HS-5 (cell line): Measurements from ENCODE around the gene CLCF1.

Source experiments
- DNase-seq: peaks from one replicate; pipeline ENCODE4 v3.0.0-alpha.2; 2012; ENCODE audit warnings: low read depth

The CLCF1 gene

DNA sequence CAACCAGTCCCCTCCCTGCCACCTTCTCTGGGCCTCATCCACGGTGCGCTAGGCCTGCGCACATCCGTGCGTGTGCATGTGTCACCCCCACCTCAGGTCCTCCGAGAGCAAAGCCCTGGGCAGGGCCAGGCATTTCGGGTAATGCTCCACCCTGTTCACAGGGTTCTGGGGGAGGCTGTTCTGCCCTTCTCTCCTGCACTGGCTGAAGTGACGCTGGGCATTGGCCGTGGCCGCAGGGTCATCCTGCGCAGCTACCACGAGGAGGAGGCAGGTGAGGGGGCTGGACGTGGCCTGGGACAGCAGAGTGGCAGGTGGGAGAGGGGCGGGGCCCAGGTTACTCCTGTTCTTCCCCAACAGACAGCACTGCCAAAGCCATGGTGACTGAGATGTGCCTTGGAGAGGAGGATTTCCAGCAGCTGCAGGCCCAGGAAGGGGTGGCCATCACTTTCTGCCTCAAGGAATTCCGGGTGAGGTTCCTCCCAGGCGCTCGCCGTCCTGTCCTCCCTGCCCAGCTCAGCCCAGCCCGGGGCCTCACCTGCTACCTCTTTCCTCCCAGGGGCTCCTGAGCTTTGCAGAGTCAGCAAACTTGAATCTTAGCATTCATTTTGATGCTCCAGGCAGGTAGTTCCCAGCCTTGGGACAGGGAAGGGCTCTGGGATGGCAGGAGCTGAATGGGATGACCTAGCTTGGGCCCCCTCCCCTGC is 22.3 kb upstream of the CLCF1 start:
- no peak for DNase-seq

DNA sequence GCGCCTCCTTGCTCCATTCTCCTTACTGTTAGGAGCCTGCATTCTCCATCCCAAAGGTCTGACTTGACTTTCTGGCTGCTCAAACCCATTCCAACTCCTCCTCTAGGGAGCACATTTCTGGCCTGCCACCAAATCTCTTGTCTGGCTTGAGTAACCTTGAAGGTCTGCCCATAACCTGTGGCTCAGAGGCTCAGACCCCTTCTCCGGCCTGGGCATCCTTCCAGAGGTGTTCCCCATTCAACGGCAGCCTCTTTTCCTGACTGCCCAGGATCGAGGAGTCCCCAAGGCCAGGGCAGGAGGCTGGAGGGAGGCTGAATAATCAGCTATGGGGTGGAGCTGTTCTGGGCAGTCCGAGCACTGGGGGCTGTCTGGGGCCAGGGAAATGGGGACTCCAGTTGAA is 20.6 kb upstream of the CLCF1 start:
- no peak for DNase-seq

DNA sequence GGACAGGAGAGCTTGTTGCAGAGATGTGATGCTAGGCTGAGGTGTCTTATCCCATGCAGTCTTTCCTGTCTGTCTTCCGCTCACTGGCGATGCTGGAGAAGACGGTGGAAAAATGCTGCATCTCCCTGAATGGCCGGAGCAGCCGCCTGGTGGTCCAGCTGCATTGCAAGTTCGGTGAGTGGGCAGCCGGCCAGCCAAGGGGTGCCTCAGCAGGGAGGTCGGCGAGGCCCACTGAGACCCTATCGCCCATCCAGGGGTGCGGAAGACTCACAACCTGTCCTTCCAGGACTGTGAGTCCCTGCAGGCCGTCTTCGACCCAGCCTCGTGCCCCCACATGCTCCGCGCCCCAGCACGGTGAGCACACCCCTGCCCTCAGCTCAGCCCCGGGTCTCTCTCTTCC is 20.0 kb upstream of the CLCF1 start:
- no peak for DNase-seq

DNA sequence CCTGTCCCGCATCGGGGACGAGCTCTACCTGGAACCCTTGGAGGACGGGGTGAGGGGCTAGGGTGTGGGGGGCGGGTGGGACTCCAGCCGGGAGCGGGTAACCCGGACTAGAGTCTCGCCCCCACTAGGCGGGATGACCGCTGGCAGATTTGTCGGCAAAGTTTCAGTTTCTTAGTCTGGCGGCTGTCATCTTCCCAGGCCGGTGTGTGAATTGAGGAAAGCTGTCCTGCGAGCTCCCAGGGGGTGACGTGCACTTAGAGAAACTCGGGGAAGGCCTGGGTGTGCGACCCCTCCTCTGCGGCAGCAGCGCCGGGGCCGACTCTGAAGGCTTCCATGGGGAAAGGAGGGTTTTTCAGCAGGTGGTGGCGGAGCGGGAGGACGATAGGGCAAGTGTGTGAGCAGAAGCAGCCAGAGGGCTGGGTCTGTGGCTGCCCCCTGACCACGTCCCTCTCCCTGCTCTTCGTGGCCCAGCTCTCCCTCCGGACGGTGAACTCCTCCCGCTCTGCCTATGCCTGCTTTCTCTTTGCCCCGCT is 18.9 kb upstream of the CLCF1 start:
- no peak for DNase-seq

DNA sequence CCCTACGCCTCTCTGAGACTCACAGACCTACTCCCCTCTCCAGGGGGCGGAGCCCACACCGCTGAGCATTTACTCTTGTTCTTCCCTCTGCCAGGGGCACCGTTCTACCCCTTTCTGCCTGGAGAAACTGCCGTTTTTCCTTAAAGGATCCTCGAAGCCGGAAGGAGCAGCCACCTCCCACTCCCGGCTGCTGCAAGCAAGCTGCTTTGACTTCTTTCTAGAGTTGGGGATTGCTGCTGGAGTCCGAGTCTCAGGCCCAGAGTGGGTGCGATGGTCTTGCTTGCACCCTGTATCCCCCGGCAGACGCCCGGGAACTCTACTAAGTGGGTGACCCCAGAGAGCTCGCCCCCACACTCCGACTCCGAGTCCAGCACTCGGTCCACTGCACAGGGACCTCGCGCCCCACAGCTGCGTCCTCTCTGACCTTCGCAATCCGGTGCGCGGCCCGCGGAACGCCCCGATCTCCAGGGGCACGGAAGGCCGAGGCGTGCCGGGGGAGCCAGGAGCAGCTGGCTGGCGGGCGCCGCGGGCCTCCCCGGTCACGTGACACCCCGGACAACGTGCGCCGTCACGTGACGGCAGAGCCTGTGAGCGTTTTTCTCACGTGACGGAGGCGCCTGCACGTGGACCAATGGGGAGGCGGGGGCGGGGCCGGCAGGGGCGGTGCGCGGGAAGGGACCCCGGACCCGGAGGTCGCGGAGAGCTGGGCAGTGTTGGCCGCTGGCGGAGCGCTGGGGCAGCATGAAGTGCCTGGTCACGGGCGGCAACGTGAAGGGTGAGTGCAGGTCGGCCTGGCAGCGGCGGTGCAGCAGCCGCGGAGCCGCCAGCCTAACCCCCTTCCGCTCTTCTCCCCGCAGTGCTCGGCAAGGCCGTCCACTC is 18.1 kb upstream of the CLCF1 start, which contains the start of gene RAD9A:
Gene RAD9A, plus strand, starts transcription at position 683 of the 879 bp plus-strand sequence. Its CDS starts 59 bp downstream, at position 742.
- DNase-seq = no peak

DNA sequence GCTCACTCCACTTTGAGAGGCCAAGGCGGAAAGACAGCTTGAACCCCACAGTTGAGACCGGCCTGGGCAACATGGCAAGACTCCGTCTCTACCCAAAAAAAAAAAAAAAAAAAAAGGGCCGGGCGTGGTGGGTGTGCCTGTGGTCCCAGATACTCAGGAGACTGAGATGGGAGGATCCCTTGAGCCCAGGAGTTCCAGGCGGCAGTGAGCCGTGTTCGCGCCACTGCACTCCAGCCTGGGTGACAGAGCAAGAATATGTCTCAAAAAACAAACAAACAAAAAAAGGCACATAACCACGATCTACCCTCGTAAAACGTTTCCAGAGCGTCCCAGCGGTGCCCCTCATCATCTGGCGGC is 17.5 kb upstream of the CLCF1 start:
- DNase-seq = no peak

DNA sequence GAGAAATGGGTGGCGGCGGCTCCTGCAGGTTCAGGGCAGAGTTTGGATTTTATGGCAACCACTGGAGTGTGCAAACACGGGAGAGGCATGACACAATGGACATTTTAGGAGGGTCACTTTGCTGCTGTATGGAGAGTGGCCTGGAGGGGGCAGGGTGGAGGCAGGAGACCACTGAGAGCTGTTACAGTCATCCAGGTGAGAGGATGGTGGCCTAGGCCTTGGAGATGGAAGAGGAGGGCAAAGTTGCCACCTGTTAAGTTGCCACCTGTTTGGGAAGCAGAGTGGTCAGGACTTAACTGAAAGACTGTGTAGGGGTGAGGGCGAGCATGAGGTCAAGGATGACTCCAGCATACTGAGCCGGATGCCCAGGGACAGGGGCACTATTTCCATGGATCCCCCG is 16.1 kb upstream of the CLCF1 start:
- no peak for DNase-seq

DNA sequence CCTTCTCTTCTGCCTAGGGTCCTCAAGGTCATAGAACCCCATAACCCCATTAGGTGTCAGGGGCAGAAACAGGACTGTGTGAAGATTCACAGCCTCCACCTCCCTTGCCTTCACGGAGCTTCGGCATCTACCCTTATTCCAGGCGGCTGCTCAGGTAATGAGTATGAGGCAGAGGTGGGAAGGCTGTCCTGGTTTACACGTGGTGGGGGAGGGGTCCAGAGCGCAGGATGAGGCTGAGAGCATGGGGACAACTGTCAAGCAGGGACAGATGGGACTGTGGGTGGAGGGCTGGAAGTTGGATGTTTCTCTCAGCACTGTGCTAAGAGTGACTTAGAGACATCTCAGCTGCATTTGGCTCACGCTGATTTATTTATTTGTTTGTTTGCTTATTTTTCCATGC is 14.1 kb upstream of the CLCF1 start:
- DNase-seq = no peak

DNA sequence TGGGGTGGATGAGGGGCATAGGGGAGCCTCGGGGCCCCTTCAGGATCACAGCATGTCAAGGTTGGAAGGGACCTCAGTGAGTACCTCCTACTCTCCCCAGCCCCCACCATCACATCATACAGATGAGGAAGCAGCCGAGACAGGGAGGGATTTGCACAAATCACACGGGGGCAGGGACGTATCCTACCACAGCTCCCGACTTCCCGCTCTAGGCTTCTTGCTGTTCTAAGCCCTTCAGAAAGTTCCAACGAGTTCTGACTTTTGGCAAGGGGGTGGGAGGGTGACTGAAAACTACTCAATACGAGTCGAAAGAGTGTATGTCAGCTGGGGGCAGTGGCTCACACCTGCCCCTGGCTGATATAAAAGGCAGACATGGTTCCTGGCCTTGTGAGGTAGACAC is 13.7 kb upstream of the CLCF1 start:
- no peak for DNase-seq

DNA sequence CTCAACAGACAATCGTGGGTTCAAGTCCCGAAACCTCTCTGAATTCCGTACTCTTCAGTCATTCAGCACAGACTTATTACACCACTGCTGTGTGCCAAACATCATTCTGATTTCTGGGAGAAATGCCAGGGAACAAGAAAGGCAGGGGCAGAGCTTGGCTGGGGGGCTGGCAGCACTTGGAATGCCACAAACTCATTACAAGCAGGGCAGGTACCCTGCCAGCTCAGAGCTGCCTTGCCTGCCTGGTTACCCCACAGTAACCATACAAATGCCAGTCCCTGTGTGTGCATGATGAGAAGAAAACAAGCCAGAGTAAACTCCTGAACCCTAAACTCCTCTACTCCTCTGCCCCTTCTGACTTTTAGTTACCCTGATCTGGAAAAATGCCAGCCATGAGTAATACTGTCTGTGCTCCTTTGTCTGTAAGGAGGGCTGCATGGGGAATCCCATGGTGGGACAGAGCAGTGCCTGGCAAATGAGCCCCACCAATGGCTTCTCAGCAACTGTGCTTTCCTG is 11.5 kb upstream of the CLCF1 start:
- no peak for DNase-seq

DNA sequence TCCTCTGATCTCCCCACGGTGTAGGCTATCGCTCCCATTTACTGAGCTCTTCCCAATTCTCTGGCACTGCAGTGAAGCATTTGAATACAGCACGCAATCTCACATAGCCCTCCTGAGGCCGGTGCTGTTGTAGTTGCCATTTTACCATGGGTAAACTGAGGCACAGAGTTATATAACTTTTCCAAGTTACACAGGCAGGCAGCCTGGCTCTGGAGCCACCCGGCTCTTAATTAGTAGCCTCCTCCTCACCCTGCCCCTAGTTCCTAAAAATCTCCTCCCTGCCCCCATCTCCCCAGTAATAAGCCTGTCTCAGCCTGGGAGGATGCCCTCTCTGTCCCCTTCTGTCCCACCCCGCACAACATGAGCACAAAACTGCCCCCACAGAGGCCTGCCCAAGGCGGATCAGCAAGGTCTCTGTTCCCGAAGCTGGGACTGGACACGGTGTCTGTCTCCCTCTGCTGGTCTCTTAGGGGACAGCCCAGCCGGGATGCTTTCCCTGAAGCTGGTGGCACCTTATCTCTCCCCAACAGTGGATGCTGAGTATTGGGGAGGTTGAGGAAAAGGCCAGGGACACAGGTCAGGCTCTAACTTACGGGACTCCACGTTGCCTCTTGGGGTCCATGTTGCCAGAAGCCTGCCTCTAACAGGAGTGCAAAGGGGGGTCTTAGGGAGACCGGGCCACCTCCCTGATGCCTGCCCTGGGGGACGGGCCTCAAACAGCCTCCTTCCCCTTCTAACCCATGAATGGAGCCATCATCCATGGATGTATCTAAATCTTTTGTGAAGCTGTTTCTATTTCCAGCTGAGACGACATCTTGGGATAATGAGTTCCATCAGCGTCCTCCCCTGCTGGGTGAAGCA is 9.1 kb upstream of the CLCF1 start:
- DNase-seq = no peak

DNA sequence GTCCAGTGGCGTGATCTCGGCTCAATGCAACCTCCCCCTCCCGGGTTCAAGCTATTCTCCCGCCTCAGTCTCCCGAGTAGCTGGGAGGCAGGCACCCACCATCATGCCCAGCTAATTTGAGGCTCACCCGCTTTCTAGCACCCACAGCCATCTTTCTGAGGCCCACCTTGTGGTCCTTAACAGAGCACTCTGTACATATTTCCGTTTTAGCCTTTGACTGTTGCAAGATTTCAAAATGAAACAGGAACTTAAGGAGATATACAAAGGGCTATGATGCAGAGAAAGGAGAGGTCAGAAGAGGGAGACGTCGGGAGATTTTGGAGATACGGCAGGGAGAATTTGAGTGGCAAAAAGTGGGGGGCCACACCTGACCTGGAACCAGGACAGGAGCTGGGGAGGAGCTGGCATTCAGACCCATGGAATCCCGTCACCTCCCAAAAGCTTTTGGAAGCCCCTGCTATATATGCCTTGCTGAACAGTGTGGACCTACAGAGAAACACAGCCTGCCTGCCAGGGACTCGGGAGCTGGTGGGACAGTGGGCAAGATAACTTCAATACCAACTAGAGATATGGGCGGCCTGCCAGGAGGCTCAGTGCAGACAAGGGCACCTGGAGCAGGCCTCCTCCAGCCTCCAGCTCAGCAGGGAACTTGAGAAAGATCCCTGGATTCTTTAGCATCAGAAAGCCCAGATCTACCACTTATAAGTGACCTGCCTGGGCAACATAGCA is 8.0 kb upstream of the CLCF1 start:
- no peak for DNase-seq

DNA sequence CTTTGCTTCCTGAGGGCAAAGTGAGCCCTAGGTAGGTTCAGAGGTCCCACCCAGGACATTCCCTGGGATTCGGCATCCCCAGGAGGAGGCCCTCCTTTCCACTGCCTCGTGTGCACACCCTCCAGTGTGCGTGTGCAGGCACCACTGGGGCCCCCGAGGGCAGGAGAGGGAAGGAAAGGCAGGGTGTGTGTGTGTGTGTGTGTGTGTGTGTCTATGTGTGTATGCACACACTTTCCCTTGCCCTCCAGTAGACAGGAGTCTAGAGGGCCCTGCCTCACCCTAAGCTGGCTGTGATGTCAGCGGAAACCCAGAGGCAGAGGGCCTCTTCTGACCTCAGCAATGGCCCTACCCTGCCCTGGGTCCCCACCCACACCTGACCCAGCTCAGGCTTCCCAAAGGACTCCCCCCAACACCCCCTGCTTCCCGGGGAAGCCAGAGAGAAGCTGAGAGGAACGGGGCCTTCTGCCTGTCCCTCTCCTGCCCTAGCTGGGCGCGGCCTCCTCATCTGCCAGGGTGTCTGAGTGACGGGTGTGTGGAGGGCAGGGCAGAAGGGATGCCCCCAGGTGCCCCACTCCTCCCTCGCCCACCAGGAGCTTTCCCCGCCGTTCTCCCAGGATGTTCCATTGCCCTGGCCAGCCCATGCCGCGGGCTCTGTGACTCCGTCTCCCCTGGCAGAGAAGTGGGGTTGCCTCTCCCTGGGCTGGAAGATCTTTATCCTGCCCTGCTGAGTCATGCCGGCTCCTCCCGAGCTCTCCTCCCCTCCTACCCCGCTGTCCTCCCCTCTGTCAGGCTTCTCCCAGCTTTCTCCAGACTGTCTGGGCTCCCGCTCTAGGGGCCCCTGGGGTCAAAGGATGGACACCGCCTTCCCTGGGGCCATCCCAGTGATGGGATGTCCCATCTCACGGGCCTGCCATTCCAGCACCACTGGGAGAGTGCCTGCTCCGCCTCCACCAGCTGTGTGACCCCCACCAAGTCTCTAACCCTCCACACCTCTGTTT is 6.0 kb upstream of the CLCF1 start:
- DNase-seq = no peak

DNA sequence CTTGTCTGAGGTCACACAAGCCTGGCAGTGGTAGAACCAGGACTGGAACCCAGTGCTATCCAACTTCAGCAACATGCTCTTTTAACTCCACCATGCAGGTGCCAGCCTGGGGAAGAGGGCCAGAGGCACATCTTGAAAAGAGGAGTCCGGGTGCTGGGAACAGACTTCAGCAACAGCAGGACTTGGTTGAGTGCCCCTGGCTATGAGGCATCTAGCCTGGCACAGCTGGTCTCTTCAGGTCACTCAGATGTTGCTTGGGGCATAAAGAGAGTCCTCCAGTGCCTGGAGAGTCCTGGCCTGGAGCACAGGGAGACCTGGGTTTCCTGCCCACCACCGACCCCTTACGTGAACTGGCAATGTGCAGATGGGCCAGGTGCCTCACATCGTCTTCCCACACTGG is 5.1 kb upstream of the CLCF1 start:
- DNase-seq = no peak

DNA sequence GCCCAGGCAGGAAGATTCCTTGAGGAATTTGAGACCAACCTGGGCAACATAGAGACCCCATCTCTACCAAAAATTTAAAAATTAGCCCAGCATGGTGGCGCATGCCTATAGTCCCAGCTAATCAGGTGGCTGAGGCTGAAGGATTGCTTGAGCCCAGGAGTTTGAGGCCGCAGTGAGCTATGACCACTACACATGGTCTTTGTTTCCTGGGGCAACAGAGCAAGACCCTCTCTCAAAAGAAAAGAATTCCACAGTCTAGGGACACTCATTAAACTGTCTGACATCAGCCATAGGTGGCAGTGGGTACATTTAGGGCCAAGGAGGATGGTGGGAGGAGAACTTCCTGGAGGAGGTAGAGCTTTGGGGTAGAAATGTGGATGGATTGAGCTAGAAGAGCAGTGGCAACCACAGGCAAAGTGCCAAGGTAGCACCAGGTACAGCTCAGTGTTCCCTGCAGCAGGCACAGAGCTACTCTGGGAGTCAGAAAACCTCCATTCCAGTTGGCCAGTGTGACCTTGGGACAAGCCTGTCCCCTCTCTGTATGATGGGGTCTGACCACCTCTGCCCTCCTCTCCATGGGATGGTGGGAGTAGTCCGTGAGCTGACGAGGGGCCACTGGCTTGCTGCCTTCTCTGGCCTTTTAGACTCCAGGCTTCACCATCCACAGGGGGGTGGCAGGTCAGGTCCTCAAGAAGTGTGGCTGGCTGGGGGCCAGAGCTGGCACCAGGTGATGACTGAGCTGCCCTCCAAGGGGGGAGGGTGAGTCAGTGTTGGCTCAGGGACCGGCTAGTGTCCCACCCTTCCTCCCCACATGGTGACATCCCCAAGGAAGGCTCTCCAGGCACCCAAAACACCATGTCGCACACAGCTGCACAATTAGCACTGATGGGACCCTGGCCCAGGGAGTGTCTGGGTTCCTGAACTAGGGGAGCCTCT is 3.7 kb upstream of the CLCF1 start:
- no peak for DNase-seq

DNA sequence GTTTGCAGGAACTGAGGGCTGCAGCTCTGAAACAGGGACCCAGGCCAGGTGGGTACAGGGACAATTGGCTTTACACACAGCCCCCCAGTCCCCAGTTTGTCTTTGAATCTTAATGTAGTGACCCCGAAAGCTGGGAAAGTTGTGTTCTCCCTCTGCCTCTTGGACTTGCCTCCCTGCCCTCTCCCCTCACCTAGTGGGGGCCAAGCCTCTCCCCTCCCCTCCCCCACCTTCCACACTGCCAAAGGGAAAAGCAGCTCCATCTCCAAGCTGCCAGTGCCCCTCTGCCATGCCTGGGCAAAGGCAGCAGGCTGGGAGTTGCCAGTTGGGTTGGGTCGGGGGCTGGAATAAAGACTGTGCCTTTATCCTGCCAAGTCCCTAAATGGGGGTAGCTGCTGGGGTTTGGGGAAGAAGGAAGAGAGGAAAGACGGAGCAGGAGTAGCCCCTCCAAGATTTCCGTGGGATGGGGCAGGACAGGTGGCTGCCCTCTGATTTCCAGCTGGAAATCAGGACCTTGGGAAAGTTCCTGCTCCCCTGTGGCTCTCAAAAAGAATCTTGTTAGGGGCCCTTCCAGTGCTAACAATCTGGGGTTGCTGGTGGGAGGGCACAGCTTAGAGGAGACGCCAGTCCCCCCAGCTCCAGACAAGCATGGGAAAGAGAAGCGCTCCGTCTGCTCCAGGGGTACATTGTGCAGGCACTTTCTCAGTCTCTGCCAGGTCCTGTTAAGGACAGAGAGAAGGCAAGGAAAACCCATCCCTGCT is 2.8 kb upstream of the CLCF1 start:
- no peak for DNase-seq

DNA sequence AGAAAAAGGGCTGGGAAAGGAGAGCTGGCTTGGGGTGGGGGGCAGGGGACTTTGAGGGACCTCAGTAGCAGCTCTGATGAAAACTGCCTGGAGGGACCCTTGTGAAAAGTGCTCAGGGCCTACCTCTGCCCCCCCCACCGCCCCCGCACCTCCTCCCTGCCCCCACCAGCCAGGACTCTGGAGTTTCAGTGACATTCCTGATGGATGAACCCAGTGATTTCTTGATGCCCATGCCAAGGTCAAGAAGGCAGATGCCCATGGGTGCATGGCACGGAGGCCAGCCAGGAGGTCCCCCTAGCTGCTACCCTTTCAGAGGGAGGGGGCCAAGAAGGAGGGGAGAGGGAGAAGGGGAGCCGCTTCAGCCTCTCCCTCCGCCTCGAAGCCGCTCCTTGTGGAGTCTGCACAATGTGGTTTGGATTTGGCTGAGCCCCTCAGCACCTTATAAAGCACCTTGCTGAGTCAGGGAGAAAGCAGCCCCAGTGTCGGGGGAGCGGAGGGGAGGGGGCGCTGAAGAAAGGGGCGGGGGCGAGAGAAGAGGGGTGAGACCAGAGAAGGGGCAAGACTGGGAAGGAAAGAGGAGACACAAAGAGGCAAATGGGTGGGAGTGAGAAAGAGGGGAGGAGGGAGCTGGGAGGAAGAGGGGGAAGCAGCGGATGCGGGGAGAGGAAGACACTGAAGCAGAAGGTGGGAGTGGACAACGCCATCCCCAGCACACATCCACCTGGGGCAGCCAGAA is 2.1 kb upstream of the CLCF1 start:
- DNase-seq = no peak
